Activated naive CD8-positive, alpha-beta T cell treated with anti-CD3 and anti-CD28 coated beads for 36 hours (primary cell): ENCODE measurements around the gene RIPPLY2. TPM values are rescaled to one million over a fixed set of nuclear protein-coding genes. Genes with fewer than 3 reads are reported as not detected.
"Not testable (repeated sequence)": the region's sequence is repeated elsewhere in the genome, so short reads cannot be mapped to it uniquely, and the experiment has no call there.

Experiments
- DNase-seq: peaks from one replicate; pipeline ENCODE4 v3.0.0; 2021
- H3K27ac Mint-ChIP-seq: one replicate; pipeline ENCODE4 v1.8.0; 2022; ENCODE audit warnings: mild to moderate bottlenecking, moderate library complexity, mixed read lengths
- H3K27me3 Mint-ChIP-seq: one replicate; pipeline ENCODE4 v1.8.0; 2022; ENCODE audit warnings: mild to moderate bottlenecking, mixed read lengths
- H3K36me3 Mint-ChIP-seq: one replicate; pipeline ENCODE4 v1.8.0; 2021; ENCODE audit warnings: mild to moderate bottlenecking, mixed read lengths
- H3K4me1 Mint-ChIP-seq: one replicate; pipeline ENCODE4 v1.8.0; 2021; ENCODE audit warnings: mixed read lengths
- H3K4me3 Mint-ChIP-seq: one replicate; pipeline ENCODE4 v1.8.0; 2022; ENCODE audit warnings: mild to moderate bottlenecking, moderate library complexity, mixed read lengths
- H3K9me3 Mint-ChIP-seq: one replicate; pipeline ENCODE4 v1.8.0; 2022; ENCODE audit warnings: mixed read lengths
- total RNA-seq, 2 experiments: library from RNA; stranded (reverse); gene quantifications; one replicate each; pipeline ENCODE4 v1.2.3, GENCODE V29; 2021

Gene RIPPLY2
- not detected for total RNA-seq

- Mint-ChIP-seq H3K9me3 (no peaks in the 10 kb centered on the region), H3K4me1 (peaks cover 4% of the 10 kb centered on the region), H3K27me3 (peaks cover 67% of the 10 kb centered on the region), H3K27ac (no peak within 1 kb of the TSS), H3K36me3 (no peaks in the 10 kb centered on the region), H3K4me3 (peak within 1 kb of the TSS; percentile 72)
- DNase-seq, result peak; percentile 18
These were observed at the start of gene RIPPLY2 for GRCh38 chr6:83853178-83854000. RIPPLY2 (plus strand) TSS chr6:83853360; CDS start chr6:83853417, 57 bp downstream.

GRCh38 chr6:83803492-83803891 is 49.7 kb upstream of the RIPPLY2 start:
- not testable (repeated sequence) for DNase-seq, H3K9me3 Mint-ChIP-seq, H3K27ac Mint-ChIP-seq, H3K4me3 Mint-ChIP-seq, H3K4me1 Mint-ChIP-seq, H3K36me3 Mint-ChIP-seq
- peaks cover 14% of the 10 kb centered on the region for H3K27me3 Mint-ChIP-seq

GRCh38 chr6:83804886-83805285 is 48.3 kb upstream of the RIPPLY2 start:
- Mint-ChIP-seq H3K27me3 (peaks cover 14% of the 10 kb centered on the region), H3K4me1 (no peaks in the 10 kb centered on the region), H3K4me3 (no peak overlapping the region), H3K27ac (no peak overlapping the region), H3K9me3 (peaks cover 3% of the 10 kb centered on the region), H3K36me3 (no peaks in the 10 kb centered on the region)
- no peak for DNase-seq

GRCh38 chr6:83808005-83808404 is 45.2 kb upstream of the RIPPLY2 start:
- H3K4me3 Mint-ChIP-seq, result no peak overlapping the region
- no peaks in the 10 kb centered on the region for H3K4me1 Mint-ChIP-seq
- H3K27ac Mint-ChIP-seq, result no peak overlapping the region
- H3K9me3 Mint-ChIP-seq, result peaks cover 3% of the 10 kb centered on the region
- no peak for DNase-seq
- H3K27me3 Mint-ChIP-seq, result peaks cover 14% of the 10 kb centered on the region
- no peaks in the 10 kb centered on the region for H3K36me3 Mint-ChIP-seq

GRCh38 chr6:83808926-83809325 is 44.2 kb upstream of the RIPPLY2 start:
- Mint-ChIP-seq H3K36me3 (no peaks in the 10 kb centered on the region), H3K9me3 (peaks cover 3% of the 10 kb centered on the region), H3K27ac (no peak overlapping the region), H3K4me3 (no peak overlapping the region), H3K27me3 (peaks cover 9% of the 10 kb centered on the region), H3K4me1 (no peaks in the 10 kb centered on the region)
- DNase-seq, result no peak

GRCh38 chr6:83812595-83812994 is 40.6 kb upstream of the RIPPLY2 start:
- H3K36me3 Mint-ChIP-seq, result no peaks in the 10 kb centered on the region
- H3K27ac Mint-ChIP-seq, result no peak overlapping the region
- no peak overlapping the region for H3K4me3 Mint-ChIP-seq
- no peak for DNase-seq
- no peaks in the 10 kb centered on the region for H3K27me3 Mint-ChIP-seq
- H3K9me3 Mint-ChIP-seq, result no peaks in the 10 kb centered on the region
- no peaks in the 10 kb centered on the region for H3K4me1 Mint-ChIP-seq

- H3K36me3 Mint-ChIP-seq, result no peaks in the 10 kb centered on the region
- H3K27ac Mint-ChIP-seq, result no peak overlapping the region
- no peak overlapping the region for H3K4me3 Mint-ChIP-seq
- H3K27me3 Mint-ChIP-seq, result peaks cover 3% of the 10 kb centered on the region
- no peaks in the 10 kb centered on the region for H3K9me3 Mint-ChIP-seq
- no peak for DNase-seq
- H3K4me1 Mint-ChIP-seq, result no peaks in the 10 kb centered on the region
These were observed 37.4 kb upstream of the RIPPLY2 start for GRCh38 chr6:83815631-83816272.

- H3K4me3 Mint-ChIP-seq, result no peak overlapping the region
- no peak overlapping the region for H3K27ac Mint-ChIP-seq
These were observed 30.5 kb upstream of the RIPPLY2 start for GRCh38 chr6:83822629-83823169.

GRCh38 chr6:83824388-83824801 is 28.8 kb upstream of the RIPPLY2 start:
- no peak overlapping the region for H3K4me3 Mint-ChIP-seq
- no peak overlapping the region for H3K27ac Mint-ChIP-seq
- H3K27me3 Mint-ChIP-seq, result no peaks in the 10 kb centered on the region
- H3K9me3 Mint-ChIP-seq, result no peaks in the 10 kb centered on the region
- no peak for DNase-seq
- H3K4me1 Mint-ChIP-seq, result no peaks in the 10 kb centered on the region
- H3K36me3 Mint-ChIP-seq, result no peaks in the 10 kb centered on the region

More at GRCh38 chr6:83822629-83823169, 30.5 kb upstream of the RIPPLY2 start:
- Mint-ChIP-seq H3K36me3 (no peaks in the 10 kb centered on the region), H3K4me1 (no peaks in the 10 kb centered on the region), H3K27me3 (peaks cover 3% of the 10 kb centered on the region), H3K9me3 (no peaks in the 10 kb centered on the region)
- no peak for DNase-seq

- DNase-seq, result no peak
- no peaks in the 10 kb centered on the region for H3K27me3 Mint-ChIP-seq
- no peaks in the 10 kb centered on the region for H3K9me3 Mint-ChIP-seq
- no peaks in the 10 kb centered on the region for H3K4me1 Mint-ChIP-seq
- H3K4me3 Mint-ChIP-seq, result no peak overlapping the region
- no peaks in the 10 kb centered on the region for H3K36me3 Mint-ChIP-seq
- no peak overlapping the region for H3K27ac Mint-ChIP-seq
These were observed 28.3 kb upstream of the RIPPLY2 start for GRCh38 chr6:83824831-83825230.

GRCh38 chr6:83827050-83827449 is 26.1 kb upstream of the RIPPLY2 start:
- Mint-ChIP-seq H3K27me3 (peaks cover 6% of the 10 kb centered on the region), H3K4me3 (no peak overlapping the region), H3K9me3 (no peaks in the 10 kb centered on the region), H3K27ac (no peak overlapping the region), H3K4me1 (no peaks in the 10 kb centered on the region), H3K36me3 (no peaks in the 10 kb centered on the region)
- DNase-seq, result no peak

GRCh38 chr6:83838727-83839126 is 14.4 kb upstream of the RIPPLY2 start:
- Mint-ChIP-seq H3K27me3 (peaks cover 38% of the 10 kb centered on the region), H3K36me3 (no peaks in the 10 kb centered on the region), H3K4me3 (no peak overlapping the region), H3K27ac (no peak overlapping the region), H3K4me1 (no peaks in the 10 kb centered on the region), H3K9me3 (peaks cover 12% of the 10 kb centered on the region)
- DNase-seq, result no peak

- H3K9me3 Mint-ChIP-seq, result peaks cover 7% of the 10 kb centered on the region
- peaks cover 21% of the 10 kb centered on the region for H3K27me3 Mint-ChIP-seq
- H3K36me3 Mint-ChIP-seq, result no peaks in the 10 kb centered on the region
- H3K4me1 Mint-ChIP-seq, result no peaks in the 10 kb centered on the region
- DNase-seq, result no peak
- no peak overlapping the region for H3K27ac Mint-ChIP-seq
- no peak overlapping the region for H3K4me3 Mint-ChIP-seq
These were observed 9.0 kb upstream of the RIPPLY2 start for GRCh38 chr6:83844170-83844569.

GRCh38 chr6:83846291-83846690 is 6.9 kb upstream of the RIPPLY2 start:
- no peak overlapping the region for H3K4me3 Mint-ChIP-seq
- H3K36me3 Mint-ChIP-seq, result no peaks in the 10 kb centered on the region
- H3K27ac Mint-ChIP-seq, result no peak overlapping the region
- DNase-seq, result no peak
- no peaks in the 10 kb centered on the region for H3K4me1 Mint-ChIP-seq
- peaks cover 35% of the 10 kb centered on the region for H3K27me3 Mint-ChIP-seq
- peaks cover 2% of the 10 kb centered on the region for H3K9me3 Mint-ChIP-seq

GRCh38 chr6:83847179-83847578 is 6.0 kb upstream of the RIPPLY2 start:
- H3K36me3 Mint-ChIP-seq, result no peaks in the 10 kb centered on the region
- H3K9me3 Mint-ChIP-seq, result no peaks in the 10 kb centered on the region
- no peak overlapping the region for H3K27ac Mint-ChIP-seq
- H3K27me3 Mint-ChIP-seq, result peaks cover 42% of the 10 kb centered on the region
- DNase-seq, result no peak
- H3K4me1 Mint-ChIP-seq, result no peaks in the 10 kb centered on the region
- no peak overlapping the region for H3K4me3 Mint-ChIP-seq
